ENCODE measurements around the gene KAZALD1.

DNA sequence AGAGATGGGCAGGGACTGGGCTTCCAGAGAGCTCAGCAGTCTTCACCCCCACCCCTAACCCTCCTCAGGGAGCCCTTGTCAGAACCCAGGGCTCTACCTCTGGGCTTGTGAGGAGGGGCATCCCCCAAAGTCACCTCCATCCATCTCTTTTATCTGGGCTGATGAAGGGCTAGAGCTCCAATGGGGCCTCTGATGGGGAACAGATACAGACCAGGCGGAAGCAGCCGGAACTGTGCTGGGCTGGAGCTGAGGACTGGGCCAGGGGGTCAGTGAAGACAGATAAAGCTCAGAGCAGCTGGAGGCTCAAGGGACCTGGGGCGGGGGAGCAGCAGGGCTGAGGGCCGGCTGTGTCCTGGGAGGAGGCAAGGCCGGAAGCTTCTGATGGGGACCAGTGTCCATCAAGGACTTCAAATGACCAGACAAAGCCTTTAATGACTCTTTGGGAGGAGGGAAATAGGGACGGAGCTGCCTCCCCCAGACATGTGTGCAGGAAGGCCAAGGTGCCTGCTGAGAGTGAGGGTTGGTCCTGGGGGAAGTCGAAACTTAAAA, 10.2 kb downstream of the KAZALD1 start:
- TF ChIP-seq WRNIP1 (IDR thresholded peaks at IDR 0.05; ENCODE audit: borderline replicate concordance, low read depth, low read length) (no peak), FOXM1 (IDR thresholded peaks at IDR 0.05; ENCODE audit: low read depth, low read length) (no peak), RAD21 (IDR thresholded peaks at IDR 0.05; ENCODE audit: insufficient read depth, low read depth, low read length) (no peak), FOXK2 (IDR thresholded peaks at IDR 0.05) (no peak), TCF12 (IDR thresholded peaks at IDR 0.05; ENCODE audit: low read depth, low read length) (no peak), EP300 (IDR thresholded peaks at IDR 0.05; ENCODE audit: borderline replicate concordance in 1 of 2, control insufficient read depth in 1 of 2, low read depth in 2 of 2, low read length in 2 of 2) (no peak), IRF4 (IDR thresholded peaks at IDR 0.05; ENCODE audit: low read depth, low read length) (no peak), RAD51 (IDR thresholded peaks at IDR 0.05) (no peak), EZH2 (IDR thresholded peaks at IDR 0.05; ENCODE audit: borderline replicate concordance, control insufficient read depth, low read depth, low read length) (no peak), BHLHE40 (IDR thresholded peaks at IDR 0.05; ENCODE audit: borderline replicate concordance in 1 of 2, low read depth in 2 of 2, low read length in 1 of 2) (no peak), YY1 (IDR thresholded peaks at IDR 0.05; ENCODE audit: low read depth, low read length) (no peak)
- TF ChIP-seq, protein P1, sequence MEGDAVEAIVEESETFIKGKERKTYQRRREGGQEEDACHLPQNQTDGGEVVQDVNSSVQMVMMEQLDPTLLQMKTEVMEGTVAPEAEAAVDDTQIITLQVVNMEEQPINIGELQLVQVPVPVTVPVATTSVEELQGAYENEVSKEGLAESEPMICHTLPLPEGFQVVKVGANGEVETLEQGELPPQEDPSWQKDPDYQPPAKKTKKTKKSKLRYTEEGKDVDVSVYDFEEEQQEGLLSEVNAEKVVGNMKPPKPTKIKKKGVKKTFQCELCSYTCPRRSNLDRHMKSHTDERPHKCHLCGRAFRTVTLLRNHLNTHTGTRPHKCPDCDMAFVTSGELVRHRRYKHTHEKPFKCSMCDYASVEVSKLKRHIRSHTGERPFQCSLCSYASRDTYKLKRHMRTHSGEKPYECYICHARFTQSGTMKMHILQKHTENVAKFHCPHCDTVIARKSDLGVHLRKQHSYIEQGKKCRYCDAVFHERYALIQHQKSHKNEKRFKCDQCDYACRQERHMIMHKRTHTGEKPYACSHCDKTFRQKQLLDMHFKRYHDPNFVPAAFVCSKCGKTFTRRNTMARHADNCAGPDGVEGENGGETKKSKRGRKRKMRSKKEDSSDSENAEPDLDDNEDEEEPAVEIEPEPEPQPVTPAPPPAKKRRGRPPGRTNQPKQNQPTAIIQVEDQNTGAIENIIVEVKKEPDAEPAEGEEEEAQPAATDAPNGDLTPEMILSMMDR (IDR thresholded peaks at IDR 0.05 in 2 of 3, conservative IDR thresholded peaks at IDR 0.05 in 1 of 3; ENCODE audit: control insufficient read depth in 2 of 3, extremely low read depth in 1 of 3, insufficient read depth in 1 of 3, low read depth in 3 of 3, low read length in 3 of 3) = no peak
- TF ChIP-seq, protein P2, sequence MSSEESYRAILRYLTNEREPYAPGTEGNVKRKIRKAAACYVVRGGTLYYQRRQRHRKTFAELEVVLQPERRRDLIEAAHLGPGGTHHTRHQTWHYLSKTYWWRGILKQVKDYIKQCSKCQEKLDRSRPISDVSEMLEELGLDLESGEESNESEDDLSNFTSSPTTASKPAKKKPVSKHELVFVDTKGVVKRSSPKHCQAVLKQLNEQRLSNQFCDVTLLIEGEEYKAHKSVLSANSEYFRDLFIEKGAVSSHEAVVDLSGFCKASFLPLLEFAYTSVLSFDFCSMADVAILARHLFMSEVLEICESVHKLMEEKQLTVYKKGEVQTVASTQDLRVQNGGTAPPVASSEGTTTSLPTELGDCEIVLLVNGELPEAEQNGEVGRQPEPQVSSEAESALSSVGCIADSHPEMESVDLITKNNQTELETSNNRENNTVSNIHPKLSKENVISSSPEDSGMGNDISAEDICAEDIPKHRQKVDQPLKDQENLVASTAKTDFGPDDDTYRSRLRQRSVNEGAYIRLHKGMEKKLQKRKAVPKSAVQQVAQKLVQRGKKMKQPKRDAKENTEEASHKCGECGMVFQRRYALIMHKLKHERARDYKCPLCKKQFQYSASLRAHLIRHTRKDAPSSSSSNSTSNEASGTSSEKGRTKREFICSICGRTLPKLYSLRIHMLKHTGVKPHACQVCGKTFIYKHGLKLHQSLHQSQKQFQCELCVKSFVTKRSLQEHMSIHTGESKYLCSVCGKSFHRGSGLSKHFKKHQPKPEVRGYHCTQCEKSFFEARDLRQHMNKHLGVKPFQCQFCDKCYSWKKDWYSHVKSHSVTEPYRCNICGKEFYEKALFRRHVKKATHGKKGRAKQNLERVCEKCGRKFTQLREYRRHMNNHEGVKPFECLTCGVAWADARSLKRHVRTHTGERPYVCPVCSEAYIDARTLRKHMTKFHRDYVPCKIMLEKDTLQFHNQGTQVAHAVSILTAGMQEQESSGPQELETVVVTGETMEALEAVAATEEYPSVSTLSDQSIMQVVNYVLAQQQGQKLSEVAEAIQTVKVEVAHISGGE (CRISPR knock-in tag; IDR thresholded peaks at IDR 0.05) = no peak
- TF ChIP-seq, protein P3, sequence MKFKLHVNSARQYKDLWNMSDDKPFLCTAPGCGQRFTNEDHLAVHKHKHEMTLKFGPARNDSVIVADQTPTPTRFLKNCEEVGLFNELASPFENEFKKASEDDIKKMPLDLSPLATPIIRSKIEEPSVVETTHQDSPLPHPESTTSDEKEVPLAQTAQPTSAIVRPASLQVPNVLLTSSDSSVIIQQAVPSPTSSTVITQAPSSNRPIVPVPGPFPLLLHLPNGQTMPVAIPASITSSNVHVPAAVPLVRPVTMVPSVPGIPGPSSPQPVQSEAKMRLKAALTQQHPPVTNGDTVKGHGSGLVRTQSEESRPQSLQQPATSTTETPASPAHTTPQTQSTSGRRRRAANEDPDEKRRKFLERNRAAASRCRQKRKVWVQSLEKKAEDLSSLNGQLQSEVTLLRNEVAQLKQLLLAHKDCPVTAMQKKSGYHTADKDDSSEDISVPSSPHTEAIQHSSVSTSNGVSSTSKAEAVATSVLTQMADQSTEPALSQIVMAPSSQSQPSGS (IDR thresholded peaks at IDR 0.05; ENCODE audit: low read length) = no peak

All from GM12878 (cell line).